HG03095 (cell line): ENCODE measurements around the gene ZNF557.

Source experiments
- ATAC-seq: cut with Tn5 transposase; IDR thresholded peaks from one replicate; pipeline ENCODE4 v1.9.1; 2021; ENCODE audit warnings: moderate library complexity; ENCODE audit not compliant: unreplicated experiment

The ZNF557 gene

GRCh38 chr19:7074705-7075282, 5.3 kb downstream of the ZNF557 start:
- ATAC-seq = no peak

DNA sequence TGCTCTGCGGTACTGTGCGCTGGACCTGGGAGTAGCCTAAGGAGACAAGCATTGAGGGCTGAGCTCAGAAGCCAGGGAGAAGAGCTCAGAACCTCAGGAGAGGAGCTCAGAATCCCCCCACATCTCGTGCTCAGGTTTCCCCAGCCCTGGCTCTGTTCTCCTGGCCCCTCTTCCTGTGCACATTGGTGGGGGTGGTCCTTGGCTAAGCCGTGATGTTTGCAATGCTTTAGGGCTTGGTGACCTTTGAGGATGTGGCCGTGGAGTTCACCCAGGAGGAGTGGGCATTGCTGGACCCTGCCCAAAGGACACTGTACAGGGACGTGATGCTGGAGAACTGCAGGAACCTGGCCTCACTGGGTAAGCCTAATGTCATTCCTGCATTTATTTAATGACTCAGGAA, 6.6 kb downstream of the ZNF557 start:
- no peak for ATAC-seq

GRCh38 chr19:7078008-7078407, 8.5 kb downstream of the ZNF557 start:
- ATAC-seq = no peak

GRCh38 chr19:7083076-7083956, 13.8 kb downstream of the ZNF557 start:
- ATAC-seq = no peak

GRCh38 chr19:7088999-7089398, 19.5 kb downstream of the ZNF557 start:
- no peak for ATAC-seq

DNA sequence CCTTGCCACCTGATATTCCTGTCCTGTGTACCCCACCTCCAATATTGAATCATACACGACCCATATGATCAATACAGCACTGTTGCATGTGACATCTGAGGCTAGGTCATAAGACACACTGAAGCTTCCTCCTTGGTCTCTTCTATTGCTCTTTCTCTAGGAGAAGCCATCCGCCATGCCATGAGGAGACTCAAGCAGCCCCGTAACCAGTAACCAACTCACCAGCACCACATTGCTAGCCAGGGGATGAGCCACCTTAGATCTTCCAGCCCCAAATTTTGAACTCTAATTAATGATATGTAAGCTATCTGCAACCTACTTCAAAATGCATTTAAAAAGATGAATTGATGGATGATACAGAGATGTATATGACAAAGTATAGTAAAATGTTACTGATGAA, 28.6 kb downstream of the ZNF557 start:
- ATAC-seq = no peak

DNA sequence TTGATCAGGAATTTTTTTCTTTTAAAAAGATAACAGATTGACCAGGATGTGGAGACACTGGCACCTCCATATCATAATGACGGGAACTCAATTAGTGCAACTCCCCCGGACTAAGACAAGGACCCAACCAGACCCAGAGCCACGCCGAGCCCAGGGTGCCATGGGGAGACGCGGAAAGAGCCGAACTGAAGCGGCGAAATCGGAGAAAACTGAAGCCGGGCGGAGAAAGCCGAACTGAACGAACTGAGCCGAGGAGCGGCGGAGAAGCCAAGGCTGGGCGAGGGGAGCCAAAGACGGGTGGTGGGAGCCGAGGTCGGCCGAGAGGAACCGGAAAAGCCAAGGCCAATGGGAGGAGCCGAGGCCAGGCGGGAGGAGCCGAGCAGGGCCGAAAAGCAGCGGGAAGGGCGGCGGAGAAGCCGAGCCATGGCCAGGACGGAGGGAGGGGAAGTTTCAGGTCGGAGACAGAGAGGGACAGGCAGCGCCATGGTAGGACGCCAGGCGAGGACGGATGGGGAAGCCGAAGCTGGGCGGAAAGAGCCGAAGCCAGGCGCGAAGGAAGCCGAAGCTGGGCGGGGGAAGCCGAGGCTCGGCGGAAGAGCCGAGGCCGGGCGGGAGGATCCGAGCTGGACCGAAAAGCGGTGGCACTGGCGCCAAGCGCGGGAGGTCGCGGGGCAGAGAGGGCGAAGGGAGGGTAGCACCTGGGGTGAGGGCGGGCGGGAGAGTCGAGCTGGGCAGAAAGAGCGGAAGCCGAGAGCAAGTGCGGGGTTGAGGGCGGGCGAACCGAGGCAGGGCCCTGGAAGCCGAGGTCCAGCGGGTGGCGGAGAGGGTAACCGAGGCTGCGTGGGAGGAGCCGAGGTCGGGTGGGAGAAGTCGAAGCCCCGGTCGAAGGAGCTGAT, 29.4 kb downstream of the ZNF557 start:
- ATAC-seq = peak; percentile 74

GRCh38 chr19:7099597-7099921, 30.1 kb downstream of the ZNF557 start:
- no peak for ATAC-seq

DNA sequence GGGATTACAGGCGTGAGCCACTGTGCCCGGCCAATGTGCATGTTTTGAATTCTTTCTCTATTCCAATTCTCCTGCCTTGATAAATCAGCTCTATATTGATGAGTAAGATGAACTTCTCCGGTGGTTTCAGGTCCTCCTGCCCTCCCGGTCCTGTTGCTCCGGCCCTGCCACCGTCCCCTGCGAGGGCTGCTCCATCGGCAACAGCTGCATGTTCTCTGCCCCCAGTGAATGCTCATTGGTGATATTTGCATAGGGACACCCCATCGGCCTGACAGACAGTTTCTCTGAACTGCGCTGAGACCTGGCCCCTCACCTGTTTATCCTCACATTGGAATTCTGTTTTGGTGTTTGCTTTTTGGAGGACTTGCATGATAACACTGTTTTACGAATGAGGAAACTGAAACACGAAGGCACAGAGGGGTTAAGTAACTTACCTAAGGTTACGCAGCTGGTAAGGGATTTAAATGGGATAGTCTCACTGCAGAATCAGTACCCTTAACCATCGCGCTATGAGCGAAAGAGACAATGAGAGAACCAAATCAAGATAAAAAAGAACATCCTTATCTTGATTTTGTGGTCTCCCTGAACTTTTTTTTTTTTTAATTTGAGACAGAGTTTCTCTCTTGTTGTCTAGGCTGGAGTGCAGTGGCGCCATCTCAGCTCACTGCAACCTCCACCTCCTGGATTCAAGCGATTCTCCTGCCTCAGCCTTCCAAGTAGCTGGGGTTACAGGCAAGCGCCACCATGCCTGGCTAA, 32.2 kb downstream of the ZNF557 start:
- ATAC-seq = no peak

- no peak for ATAC-seq
These were observed 35.4 kb downstream of the ZNF557 start for GRCh38 chr19:7104747-7105447.

DNA sequence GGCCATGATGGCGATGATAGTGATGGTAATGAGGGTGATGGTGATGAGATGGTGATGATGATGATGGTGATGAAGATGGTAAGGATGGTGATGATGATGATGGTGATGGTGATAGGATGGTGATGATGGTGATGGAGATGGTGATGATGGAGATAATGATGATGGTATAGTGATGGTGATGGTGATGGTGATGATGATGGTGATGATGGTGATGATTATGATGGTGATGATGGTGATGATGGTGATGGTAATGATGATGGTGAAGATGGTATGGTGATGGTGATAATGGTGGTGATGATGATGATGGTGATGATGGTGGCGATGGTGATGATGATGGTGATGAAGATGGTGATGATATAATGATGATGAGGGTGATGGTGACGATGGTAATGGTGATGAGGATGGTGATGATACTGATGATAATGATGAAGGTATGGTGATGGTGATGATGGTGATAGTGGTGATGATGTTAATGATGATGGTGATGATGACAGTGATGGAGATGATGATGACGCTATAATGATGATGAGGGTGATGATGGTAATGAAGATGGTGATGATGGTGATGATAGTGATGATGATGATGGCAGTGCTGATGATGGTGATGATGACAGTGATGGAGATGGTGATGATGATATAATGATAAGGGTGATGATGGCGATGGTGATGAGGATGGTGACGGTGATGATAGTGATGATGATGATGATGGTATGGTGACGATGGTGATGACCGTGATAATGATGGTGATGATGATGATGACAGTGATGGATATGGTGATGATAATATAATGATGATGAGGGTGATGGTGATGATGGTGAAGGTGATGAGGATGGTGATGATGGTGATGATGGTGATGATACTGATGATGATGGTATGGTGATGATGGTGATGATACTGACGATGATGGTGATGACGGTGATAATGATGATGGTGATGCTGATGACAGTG, 37.5 kb downstream of the ZNF557 start:
- ATAC-seq = no peak

GRCh38 chr19:7109678-7110289, 40.3 kb downstream of the ZNF557 start:
- ATAC-seq = no peak

DNA sequence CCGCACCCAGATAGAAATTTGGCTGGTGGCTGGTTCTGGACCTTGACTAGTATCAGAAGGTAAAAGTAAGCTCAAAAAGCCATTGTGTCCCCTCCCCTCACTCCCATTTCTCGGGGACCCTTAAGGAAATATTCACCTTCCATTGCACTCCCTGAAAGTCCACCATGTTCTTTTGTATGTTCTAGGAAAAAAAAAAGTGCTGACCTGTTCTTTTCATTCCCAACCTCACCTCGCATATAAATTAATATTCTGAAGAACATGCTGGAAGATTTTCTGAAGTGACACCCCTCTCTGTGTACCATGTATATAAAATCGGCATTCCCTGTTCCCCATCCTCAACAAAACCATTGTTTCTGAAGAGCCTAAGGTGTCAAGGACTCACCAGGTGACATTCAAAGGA, 43.2 kb downstream of the ZNF557 start:
- no peak for ATAC-seq

DNA sequence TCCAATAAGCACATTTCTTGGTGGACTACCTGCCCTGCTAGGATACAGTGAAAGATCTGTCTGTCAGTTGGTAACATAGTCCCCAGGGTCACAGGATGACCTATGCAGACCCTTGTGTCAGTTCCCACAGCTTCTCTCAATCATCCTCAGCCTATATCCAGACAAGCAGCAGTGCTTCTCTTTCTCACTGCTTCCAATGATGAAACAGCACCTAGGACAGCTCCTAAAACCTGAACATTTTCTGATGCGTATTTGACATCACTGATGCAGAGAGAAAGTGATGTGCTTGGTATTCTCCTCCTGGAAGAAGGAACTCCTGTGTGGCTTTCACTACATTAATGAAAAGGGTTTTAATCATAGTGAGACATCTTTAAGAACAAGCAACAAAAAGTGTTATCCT, 43.7 kb downstream of the ZNF557 start:
- no peak for ATAC-seq

GRCh38 chr19:7115721-7116120, 46.2 kb downstream of the ZNF557 start:
- no peak for ATAC-seq

- ATAC-seq = no peak
These were observed 47.7 kb downstream of the ZNF557 start for GRCh38 chr19:7117248-7117647.

- no peak for ATAC-seq
These were observed 50.1 kb downstream of the ZNF557 start for GRCh38 chr19:7119582-7119981.

- ATAC-seq = no peak
These were observed 51.0 kb downstream of the ZNF557 start for GRCh38 chr19:7120499-7120898.

DNA sequence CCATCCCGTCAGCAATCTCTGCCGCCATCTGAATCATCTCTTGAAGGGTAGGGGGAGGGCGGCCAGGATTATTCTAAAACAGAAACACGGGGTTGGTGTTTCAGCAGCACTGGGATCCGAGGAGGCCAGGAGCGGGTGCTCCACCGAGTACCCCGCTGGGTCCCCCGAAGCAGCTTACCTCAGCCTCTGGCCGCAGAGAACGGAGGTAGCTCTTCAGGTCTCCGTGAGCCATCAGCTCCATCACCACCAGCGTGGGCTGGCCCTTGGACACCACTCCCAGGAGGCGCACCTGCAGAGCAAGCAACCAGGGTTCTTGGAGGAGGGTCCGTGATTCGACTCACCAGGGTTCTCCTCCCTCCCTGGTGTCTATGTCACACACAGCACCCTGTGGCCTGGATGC, 53.2 kb downstream of the ZNF557 start:
- no peak for ATAC-seq
